Mucosa of descending colon (tissue), 3 donors: ENCODE results near the gene MSLN. TPM values are rescaled to one million over a fixed set of nuclear protein-coding genes. Genes with fewer than 3 reads are reported as not detected.
A peak's percentile ranks its signal among the peaks of the same experiment; 100 is the strongest.

ENCODE experiments used
- ATAC-seq: fragments of 200-7000 bp; cut with Tn5 transposase; one replicate; pipeline ENCODE4 v1.9.1; 2020; ENCODE audit warnings: mild to moderate bottlenecking, moderate library complexity
- DNase-seq, 3 donors: peaks; one replicate each; pipeline ENCODE4 v3.0.0-alpha.2; 2020
- H3K36me3 ChIP-seq: fragments of 200-600 bp; one replicate; pipeline ENCODE4 v1.8.0; 2021; ENCODE audit warnings: low read depth, mild to moderate bottlenecking
- H3K4me1 ChIP-seq: fragments of 200-600 bp; one replicate; pipeline ENCODE4 v1.8.0; 2021; ENCODE audit warnings: low read depth, mild to moderate bottlenecking
- H3K4me3 ChIP-seq: fragments of 200-600 bp; one replicate; pipeline ENCODE4 v1.8.0; 2021; ENCODE audit warnings: mild to moderate bottlenecking
- H3K9me3 ChIP-seq: fragments of 200-600 bp; one replicate; pipeline ENCODE4 v1.8.0; 2021; ENCODE audit warnings: mild to moderate bottlenecking
- CTCF ChIP-seq: fragments of 200-600 bp; IDR thresholded peaks from one replicate; pipeline ENCODE4 v1.8.0; 2022; ENCODE audit warnings: antibody characterized with exemption, mild to moderate bottlenecking
- intact Hi-C, 2 donors: fragments of 100-400 bp; cut with DNase I in 1 of 2; cut with micrococcal nuclease in 1 of 2; formaldehyde crosslinking; loops; one replicate each; pipeline versions ENCODE4 v1.11.0 to v1.11.1; 2022; cut with DNase I, micrococcal nuclease
- total RNA-seq, 3 donors: library from RNA; stranded (reverse); fragmentation: NEBNext Ultra II Directional in 2 of 3; extraction: Animal tissue kit (Norgen Biotek cat#: 25700) in 2 of 3; gene quantifications; one replicate each; pipeline versions ENCODE4 v1.2.1 to v1.2.4, GENCODE V29; 2021 to 2023
- donor health status: DM: no; HTN: no; CAD: no; lungs with moderate emphysema.
- donor health status: DM: no; HTN: no; CAD: no.
- donor health status: DM: no; HTN: yes; CAD: no.

MSLN gene
- total RNA-seq, 3 donors from 2014 or later = 3.4 to 7.0 (median 4.7) TPM

DNA sequence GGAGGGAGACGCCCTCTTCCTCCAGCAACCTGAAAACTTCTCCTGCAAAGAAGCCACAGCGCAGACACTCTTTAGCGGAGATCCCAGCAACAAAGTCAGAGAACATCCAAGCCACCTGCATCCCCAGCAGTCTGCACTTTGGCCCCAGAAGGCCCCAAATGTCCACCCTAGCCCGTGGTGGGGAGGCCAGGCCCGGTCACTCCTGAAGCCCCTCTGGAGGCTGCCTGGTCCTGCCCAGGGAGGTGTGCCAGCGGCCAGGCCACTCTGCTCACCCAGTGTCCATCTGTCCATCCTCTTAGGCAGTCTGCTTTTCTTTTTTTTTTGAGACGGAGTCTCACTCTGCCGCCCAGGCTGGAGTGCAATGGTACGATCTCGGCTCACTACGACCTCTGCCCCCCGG, 28.2 kb upstream of the MSLN start:
- DNase-seq = no peak
- Histone ChIP-seq H3K9me3 (no peaks in the 10 kb centered on the region), H3K36me3 (peaks cover 9% of the 10 kb centered on the region), H3K4me3 (no peak overlapping the region), H3K4me1 (peaks cover 11% of the 10 kb centered on the region)
- no peak for ATAC-seq
- no peak for TF ChIP-seq CTCF
- intact Hi-C loops = no loop called here

GRCh38 chr16:732936-733335, 27.6 kb upstream of the MSLN start:
- Histone ChIP-seq H3K9me3 (no peaks in the 10 kb centered on the region), H3K4me3 (no peak overlapping the region), H3K4me1 (peaks cover 10% of the 10 kb centered on the region), H3K36me3 (peaks cover 9% of the 10 kb centered on the region)
- intact Hi-C loops = no loop called here
- no peak for DNase-seq
- no peak for ATAC-seq
- no peak for TF ChIP-seq CTCF

- intact Hi-C loops = no loop called here
- no peak for ATAC-seq
- Histone ChIP-seq H3K9me3 (no peaks in the 10 kb centered on the region), H3K36me3 (peaks cover 9% of the 10 kb centered on the region), H3K4me3 (no peak overlapping the region), H3K4me1 (peaks cover 7% of the 10 kb centered on the region)
- peak in 1 of 3 donors; percentile 54 for DNase-seq
- no peak for TF ChIP-seq CTCF
Observed at GRCh38 chr16:733382-734207, 26.9 kb upstream of the MSLN start.

DNA sequence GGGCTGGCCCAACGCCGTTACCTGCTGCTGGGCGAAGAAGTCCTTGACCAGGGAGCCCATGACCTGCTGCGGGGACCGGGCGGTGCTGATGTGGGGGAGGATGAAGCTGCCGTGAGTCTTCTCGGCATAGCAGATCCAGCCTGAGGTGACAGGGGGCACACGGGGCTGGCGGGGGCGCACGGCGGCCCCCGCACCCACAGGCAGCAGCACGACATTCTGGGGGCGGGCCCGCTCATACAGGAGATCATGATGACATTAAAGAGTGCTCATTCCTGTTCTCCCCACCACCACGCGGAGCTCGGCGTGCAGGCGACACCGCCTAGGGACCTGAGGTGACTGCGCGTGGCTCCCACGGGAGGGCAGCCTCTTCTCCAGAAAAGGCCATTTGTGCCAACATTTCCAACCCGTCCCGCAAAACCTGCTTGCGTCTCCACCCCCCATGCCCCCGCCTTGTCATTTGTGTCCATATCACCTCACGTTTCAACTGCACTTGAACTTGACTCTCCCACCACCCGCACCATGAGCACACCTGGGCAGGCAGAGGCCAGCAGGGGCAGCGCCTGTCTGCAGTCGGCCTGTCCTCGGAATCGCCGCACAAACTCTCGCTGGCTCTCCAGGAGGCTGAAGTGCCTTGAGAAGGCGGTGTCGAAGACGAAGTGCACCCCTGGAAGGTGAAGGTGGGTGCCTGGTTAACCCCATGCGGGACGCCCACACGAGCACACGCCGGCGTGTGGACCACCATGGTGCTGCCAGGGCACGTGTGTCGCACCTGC, 26.1 kb upstream of the MSLN start:
- DNase-seq (peak in 1 of 3 donors; percentile 47), ATAC-seq (no peak)
- Histone ChIP-seq H3K9me3 (no peaks in the 10 kb centered on the region), H3K36me3 (peaks cover 9% of the 10 kb centered on the region), H3K4me3 (no peak overlapping the region), H3K4me1 (peaks cover 9% of the 10 kb centered on the region)
- TF ChIP-seq CTCF = no peak
- intact Hi-C loops = no loop called here

- no peak overlapping the region for H3K4me3 ChIP-seq
- intact Hi-C loops = no loop called here
- H3K36me3 ChIP-seq = peaks cover 9% of the 10 kb centered on the region
- ATAC-seq (no peak), DNase-seq (no peak)
- peaks cover 17% of the 10 kb centered on the region for H3K4me1 ChIP-seq
- TF ChIP-seq CTCF = no peak
- H3K9me3 ChIP-seq = no peaks in the 10 kb centered on the region
Observed at GRCh38 chr16:734981-735881, 25.3 kb upstream of the MSLN start.
